ENCODE results near the gene TAF11L8.
"Not testable (repeated sequence)": the region's sequence is repeated elsewhere in the genome, so short reads cannot be mapped to it uniquely, and the experiment has no call there.

Gene TAF11L8
- total RNA-seq, result 0 reads per million in 9 experiments

DNA sequence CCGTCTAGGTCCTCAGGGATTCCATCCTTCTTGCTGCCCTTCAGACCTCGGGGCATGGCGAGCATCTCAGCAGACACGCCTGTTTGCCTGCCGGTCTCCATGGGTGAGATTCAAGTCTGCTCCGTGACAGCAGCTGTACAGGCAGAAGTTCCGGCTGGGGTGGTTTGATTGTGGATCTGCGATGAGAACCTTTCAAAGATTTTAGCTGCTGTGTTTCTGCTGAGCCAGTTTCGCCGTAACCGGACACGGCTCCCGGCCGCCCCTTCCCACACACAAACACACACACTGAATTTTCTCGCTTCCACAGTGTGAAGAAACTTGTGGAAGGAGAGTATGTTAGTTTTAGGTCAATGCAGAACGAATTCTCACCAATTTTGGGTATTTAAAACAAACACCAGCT lies at the start of gene TAF11L8:
TAF11L8 (minus strand) TSS at position 101 of the 400 bp plus-strand sequence.
- not testable (repeated sequence) for H3K4me1 Mint-ChIP-seq (ENCODE audit: low read depth in 2 of 2); DNase-seq; ATAC-seq (replicated peaks); H3K36me3 Mint-ChIP-seq (ENCODE audit: insufficient read depth); H3K27me3 Mint-ChIP-seq; H3K9me3 Mint-ChIP-seq; H3K4me3 Mint-ChIP-seq; H3K27ac Mint-ChIP-seq

DNA sequence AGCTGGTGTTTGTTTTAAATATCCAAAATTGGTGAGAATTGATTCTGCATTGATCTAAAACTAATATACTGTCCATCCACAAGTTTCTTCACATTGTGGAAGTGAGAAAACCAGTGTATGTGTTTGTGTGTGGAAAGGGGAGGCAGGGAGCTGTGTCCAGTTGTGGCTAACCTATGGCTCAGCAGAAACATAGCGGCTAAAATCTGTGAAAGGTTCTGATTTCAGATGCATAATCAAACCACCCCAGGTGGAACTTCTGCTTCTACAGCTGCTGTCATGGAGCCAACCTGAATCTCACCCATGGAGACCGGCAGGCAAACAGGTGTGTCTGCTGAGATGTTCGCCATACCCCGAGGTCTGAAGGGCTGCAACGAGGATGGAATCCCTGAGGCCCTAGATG lies 43.4 kb upstream of the TAF11L8 start, which contains the start of gene TAF11L14:
TAF11L14 (plus strand) TSS at position 301 of the 400 bp plus-strand sequence.
- H3K27ac Mint-ChIP-seq, result no peak within 1 kb of the TSS
- no peaks in the 10 kb centered on the region for H3K27me3 Mint-ChIP-seq
- ATAC-seq (replicated peaks) (no peak), DNase-seq (no peak)
- H3K4me3 Mint-ChIP-seq, result no peak within 1 kb of the TSS
- no peaks in the 10 kb centered on the region for H3K36me3 Mint-ChIP-seq (ENCODE audit: insufficient read depth)
- no peaks in the 10 kb centered on the region for H3K4me1 Mint-ChIP-seq (ENCODE audit: low read depth in 2 of 2)
- H3K9me3 Mint-ChIP-seq, result peaks cover 8% of the 10 kb centered on the region in 2 donors

DNA sequence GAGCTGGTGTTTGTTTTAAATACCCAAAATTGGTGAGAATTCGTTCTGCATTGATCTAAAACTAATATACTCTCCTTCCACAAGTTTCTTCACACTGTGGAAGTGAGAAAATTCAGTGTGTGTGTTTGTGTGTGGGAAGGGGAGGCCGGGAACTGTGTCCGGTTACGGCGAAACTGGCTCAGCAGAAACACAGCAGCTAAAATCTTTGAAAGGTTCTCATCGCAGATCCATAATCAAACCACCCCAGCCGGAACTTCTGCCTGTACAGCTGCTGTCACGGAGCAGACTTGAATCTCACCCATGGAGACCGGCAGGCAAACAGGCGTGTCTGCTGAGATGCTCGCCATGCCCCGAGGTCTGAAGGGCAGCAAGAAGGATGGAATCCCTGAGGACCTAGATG lies 41.0 kb upstream of the TAF11L8 start, which contains the start of gene TAF11L13:
TAF11L13 (plus strand) TSS at position 301 of the 400 bp plus-strand sequence.
- not testable (repeated sequence) for H3K27ac Mint-ChIP-seq; H3K36me3 Mint-ChIP-seq (ENCODE audit: insufficient read depth); H3K4me1 Mint-ChIP-seq (ENCODE audit: low read depth in 2 of 2); H3K27me3 Mint-ChIP-seq; DNase-seq; ATAC-seq (replicated peaks); H3K4me3 Mint-ChIP-seq
- H3K9me3 Mint-ChIP-seq, result peaks cover 8 to 12% of the 10 kb centered on the region in 2 donors

DNA sequence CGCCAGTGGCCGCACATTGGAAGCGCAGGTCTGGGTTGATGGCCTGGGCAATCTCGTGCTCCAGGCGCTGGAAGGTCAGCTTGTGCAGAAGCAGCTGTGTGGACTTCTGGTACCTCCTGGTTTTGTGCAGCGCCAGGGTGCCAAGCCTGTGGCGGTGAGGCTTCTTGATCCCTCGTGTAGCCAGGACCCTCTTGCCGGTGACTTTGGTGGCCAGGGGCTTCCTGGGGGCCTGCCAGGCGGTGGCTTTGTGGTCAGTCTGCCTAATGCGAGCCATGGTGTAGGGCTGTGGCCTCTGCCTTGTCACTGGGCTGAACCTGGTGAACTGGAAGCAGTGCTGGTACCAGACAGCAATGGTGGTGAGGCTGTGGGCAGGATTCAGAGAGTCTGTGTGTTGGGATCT lies 34.9 kb upstream of the TAF11L8 start:
- DNase-seq, result no peak
- Mint-ChIP-seq H3K36me3 (ENCODE audit: insufficient read depth) (no peaks in the 10 kb centered on the region), H3K4me1 (ENCODE audit: low read depth in 2 of 2) (no peaks in the 10 kb centered on the region), H3K4me3 (no peak overlapping the region), H3K27ac (no peak overlapping the region), H3K9me3 (peaks cover 4 to 14% of the 10 kb centered on the region in 2 donors), H3K27me3 (no peaks in the 10 kb centered on the region)
- no peak for ATAC-seq (replicated peaks)

DNA sequence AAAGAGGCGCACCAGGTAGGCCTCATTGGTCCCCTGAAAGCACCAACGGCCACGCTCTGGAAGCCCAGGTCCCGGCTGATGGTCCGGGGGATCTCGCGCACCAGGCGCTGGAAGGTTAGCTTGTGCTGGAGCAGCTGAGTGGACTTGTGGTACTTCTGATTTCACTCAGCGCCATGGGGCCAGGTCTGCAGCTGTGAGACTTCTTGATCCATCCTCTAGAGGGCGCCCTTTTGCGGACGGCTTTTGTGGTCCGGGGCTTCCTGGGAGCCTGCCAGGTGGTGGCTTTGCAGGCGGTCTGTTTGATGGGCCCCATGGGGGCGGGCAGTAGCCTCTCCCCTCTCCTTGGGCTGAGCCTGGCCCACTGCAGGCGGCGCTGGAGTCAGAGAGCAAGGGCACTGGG lies 29.9 kb upstream of the TAF11L8 start:
- Mint-ChIP-seq H3K27me3 (no peaks in the 10 kb centered on the region), H3K4me3 (no peak overlapping the region), H3K9me3 (peaks cover 4 to 32% of the 10 kb centered on the region in 2 donors), H3K27ac (no peak overlapping the region), H3K4me1 (ENCODE audit: low read depth in 2 of 2) (no peaks in the 10 kb centered on the region), H3K36me3 (ENCODE audit: insufficient read depth) (no peaks in the 10 kb centered on the region)
- ATAC-seq (replicated peaks), result no peak
- DNase-seq, result no peak

DNA sequence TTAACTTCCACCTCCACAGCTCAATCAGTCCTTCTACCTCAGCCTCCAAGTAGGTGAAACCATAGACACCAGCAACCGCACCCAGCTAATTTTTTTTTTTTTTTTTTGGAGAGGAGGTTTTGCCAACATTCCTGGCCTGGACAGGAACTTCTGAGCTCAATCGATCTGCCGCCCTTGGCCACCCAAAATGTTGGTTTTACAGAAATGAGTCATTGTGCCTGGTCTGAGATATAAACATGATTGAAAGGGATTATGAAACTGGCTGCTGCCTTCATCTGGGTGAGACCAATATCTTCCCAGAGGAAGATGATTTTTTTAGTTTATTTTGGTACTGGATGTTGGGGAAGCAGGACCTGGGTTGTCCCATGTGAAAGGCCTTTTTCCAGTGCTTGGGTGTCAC lies 28.6 kb upstream of the TAF11L8 start:
- Mint-ChIP-seq H3K9me3 (peaks cover 4 to 32% of the 10 kb centered on the region in 2 donors), H3K27ac (no peak overlapping the region), H3K4me3 (no peak overlapping the region), H3K4me1 (ENCODE audit: low read depth in 2 of 2) (no peaks in the 10 kb centered on the region), H3K36me3 (ENCODE audit: insufficient read depth) (no peaks in the 10 kb centered on the region), H3K27me3 (no peaks in the 10 kb centered on the region)
- DNase-seq, result no peak
- ATAC-seq (replicated peaks), result no peak

DNA sequence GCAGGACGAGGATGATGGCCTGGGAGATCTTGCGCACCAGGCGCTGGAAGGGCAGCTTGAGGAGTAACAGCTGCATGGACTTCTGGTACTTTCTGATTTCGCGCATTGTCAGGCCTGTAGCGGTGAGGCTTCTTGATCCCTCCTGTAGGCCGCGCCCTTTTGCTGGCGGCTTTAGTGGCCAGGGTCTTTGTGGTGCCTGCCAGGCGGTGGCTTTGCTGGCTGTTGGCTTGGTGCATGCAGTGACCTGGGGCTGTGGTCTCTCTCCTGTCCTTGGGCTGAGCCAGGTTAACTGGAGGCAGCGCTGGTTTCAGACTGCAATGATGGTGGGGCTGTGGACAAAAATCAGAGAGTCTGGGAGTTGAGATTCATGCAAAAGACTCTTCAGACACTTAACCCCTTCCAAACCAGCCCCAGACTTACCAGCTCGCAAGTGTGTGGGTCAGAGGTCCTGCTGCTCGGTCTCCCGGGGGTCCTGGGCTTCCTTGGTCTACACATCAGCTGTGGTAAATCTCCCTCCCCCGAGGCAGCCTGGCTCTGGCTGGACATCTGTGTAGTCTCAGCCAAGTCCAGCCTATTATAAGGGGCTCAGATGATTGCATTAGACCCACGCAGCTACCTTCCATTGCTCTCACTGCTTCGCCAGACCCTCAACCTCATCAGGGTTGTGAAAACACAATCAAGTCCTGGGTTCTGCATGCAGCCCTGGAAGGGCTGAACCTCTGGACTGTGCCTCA lies 24.3 kb upstream of the TAF11L8 start:
- H3K27ac Mint-ChIP-seq, result no peak overlapping the region
- H3K4me3 Mint-ChIP-seq, result no peak overlapping the region
- no peak for ATAC-seq (replicated peaks)
- H3K9me3 Mint-ChIP-seq, result peaks cover 10 to 25% of the 10 kb centered on the region in 2 donors
- DNase-seq, result no peak
- H3K36me3 Mint-ChIP-seq (ENCODE audit: insufficient read depth), result no peaks in the 10 kb centered on the region
- H3K27me3 Mint-ChIP-seq, result no peaks in the 10 kb centered on the region
- no peaks in the 10 kb centered on the region for H3K4me1 Mint-ChIP-seq (ENCODE audit: low read depth in 2 of 2)

DNA sequence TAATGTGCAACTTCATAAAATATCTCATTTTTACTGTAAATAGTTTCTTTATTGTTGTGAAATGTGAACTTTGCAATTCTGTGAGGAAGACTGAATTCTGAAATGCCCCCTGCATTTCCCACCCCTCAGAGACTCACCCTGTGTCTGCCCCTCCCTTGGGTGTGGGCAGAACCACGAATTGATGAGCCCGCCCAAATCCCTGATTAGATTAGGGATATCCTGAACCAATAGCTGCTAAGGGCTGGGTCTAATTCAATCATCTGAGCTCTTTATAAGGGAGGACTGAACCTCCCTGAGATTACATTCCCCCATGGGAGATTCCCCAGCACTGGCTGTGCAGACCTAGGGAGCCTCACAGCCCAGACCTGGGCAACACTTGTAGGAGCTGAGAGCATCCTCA lies 19.3 kb upstream of the TAF11L8 start, which contains the start of gene TAF11L12:
TAF11L12 (plus strand) TSS at position 301 of the 400 bp plus-strand sequence.
- peaks cover 9 to 20% of the 10 kb centered on the region in 2 donors for H3K9me3 Mint-ChIP-seq
- H3K4me1 Mint-ChIP-seq (ENCODE audit: low read depth in 2 of 2); DNase-seq; H3K36me3 Mint-ChIP-seq (ENCODE audit: insufficient read depth); H3K4me3 Mint-ChIP-seq; H3K27ac Mint-ChIP-seq; ATAC-seq (replicated peaks); H3K27me3 Mint-ChIP-seq: not testable (repeated sequence)

DNA sequence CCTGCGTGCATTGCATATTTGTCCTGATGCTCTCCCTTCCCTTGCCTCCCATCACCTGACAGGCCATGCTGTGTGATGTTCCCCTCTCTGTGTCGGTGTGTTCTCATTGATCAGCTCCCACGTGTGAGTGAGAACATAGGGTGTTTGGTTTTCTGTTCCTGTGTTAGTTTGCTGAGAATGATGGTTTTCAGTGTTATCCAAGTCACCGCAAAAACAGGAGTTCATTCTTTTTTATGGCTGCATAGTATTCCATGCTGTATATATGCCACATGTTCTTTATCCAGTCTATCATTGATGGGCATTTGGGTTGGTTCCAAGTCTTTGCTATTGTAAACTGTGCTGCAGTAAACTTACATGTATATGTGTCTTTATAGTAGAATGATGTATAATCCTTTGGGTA lies 16.7 kb upstream of the TAF11L8 start:
- H3K36me3 Mint-ChIP-seq (ENCODE audit: insufficient read depth); H3K4me1 Mint-ChIP-seq (ENCODE audit: low read depth in 2 of 2); DNase-seq; H3K4me3 Mint-ChIP-seq; H3K27me3 Mint-ChIP-seq; ATAC-seq (replicated peaks); H3K27ac Mint-ChIP-seq: not testable (repeated sequence)
- peaks cover 11 to 27% of the 10 kb centered on the region in 2 donors for H3K9me3 Mint-ChIP-seq

DNA sequence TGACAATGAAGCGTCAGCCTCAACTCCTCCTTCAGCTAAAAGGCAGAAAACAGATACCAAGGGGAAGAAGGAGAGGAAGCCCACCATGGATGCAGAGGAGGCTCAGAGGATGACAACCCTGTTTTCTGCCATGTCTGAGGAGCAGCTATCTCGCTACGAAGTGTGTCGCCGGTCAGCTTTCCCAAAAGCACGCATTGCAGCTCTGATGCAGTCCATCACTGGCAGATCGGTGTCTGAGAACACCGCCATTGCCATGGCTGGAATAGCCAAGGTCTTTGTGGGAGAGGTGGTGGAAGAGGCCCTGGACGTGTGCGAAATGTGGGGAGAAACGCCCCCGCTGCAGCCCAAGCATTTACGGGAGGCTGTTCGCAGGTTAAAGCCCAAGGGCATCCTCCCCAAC lies 14.2 kb upstream of the TAF11L8 start:
- no peak for DNase-seq
- Mint-ChIP-seq H3K27me3 (no peaks in the 10 kb centered on the region), H3K4me1 (ENCODE audit: low read depth in 2 of 2) (no peaks in the 10 kb centered on the region), H3K36me3 (ENCODE audit: insufficient read depth) (no peaks in the 10 kb centered on the region), H3K27ac (no peak overlapping the region), H3K9me3 (peaks cover 7 to 20% of the 10 kb centered on the region in 2 donors), H3K4me3 (no peak overlapping the region)
- ATAC-seq (replicated peaks), result no peak

DNA sequence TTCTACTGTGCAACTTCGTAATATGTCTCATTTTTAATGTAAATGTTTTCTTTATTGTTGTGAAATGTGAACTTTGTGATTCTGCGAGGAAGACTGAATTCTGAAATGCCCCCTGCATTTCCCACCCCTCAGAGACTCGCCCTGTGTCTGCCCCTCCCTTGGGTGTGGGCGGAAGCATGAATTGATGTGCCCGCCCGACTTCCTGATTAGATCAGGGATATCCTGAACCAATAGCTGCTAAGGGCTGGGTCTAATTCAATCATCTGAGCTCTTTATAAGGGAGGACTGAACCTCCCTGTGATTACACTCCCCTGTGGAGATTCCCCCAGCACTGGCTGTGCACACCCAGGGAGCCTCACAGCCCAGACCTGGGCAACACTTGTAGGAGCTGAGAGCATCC lies 13.1 kb upstream of the TAF11L8 start, which contains the start of gene TAF11L11:
TAF11L11 (plus strand) TSS at position 304 of the 400 bp plus-strand sequence.
- H3K4me1 Mint-ChIP-seq (ENCODE audit: low read depth in 2 of 2); DNase-seq; H3K27ac Mint-ChIP-seq; ATAC-seq (replicated peaks); H3K36me3 Mint-ChIP-seq (ENCODE audit: insufficient read depth); H3K27me3 Mint-ChIP-seq; H3K4me3 Mint-ChIP-seq: not testable (repeated sequence)
- peaks cover 7 to 20% of the 10 kb centered on the region in 2 donors for H3K9me3 Mint-ChIP-seq

DNA sequence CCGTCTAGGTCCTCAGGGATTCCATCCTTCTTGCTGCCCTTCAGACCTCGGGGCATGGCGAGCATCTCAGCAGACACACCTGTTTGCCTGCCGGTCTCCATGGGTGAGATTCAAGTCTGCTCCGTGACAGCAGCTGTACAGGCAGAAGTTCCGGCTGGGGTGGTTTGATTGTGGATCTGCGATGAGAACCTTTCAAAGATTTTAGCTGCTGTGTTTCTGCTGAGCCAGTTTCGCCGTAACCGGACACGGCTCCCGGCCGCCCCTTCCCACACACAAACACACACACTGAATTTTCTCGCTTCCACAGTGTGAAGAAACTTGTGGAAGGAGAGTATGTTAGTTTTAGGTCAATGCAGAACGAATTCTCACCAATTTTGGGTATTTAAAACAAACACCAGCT lies 7.0 kb upstream of the TAF11L8 start, which contains the start of gene TAF11L10:
TAF11L10 (minus strand) TSS at position 101 of the 400 bp plus-strand sequence.
- H3K4me3 Mint-ChIP-seq; H3K4me1 Mint-ChIP-seq (ENCODE audit: low read depth in 2 of 2); H3K27me3 Mint-ChIP-seq; H3K9me3 Mint-ChIP-seq; ATAC-seq (replicated peaks); H3K36me3 Mint-ChIP-seq (ENCODE audit: insufficient read depth); H3K27ac Mint-ChIP-seq; DNase-seq: not testable (repeated sequence)

DNA sequence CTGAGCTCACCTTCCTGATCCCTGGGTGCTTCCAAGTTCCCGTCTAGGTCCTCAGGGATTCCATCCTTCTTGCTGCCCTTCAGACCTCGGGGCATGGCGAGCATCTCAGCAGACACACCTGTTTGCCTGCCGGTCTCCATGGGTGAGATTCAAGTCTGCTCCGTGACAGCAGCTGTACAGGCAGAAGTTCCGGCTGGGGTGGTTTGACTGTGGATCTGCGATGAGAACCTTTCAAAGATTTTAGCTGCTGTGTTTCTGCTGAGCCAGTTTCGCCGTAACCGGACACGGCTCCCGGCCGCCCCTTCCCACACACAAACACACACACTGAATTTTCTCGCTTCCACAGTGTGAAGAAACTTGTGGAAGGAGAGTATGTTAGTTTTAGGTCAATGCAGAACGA lies 3.5 kb upstream of the TAF11L8 start, which contains the start of gene TAF11L9:
TAF11L9 (minus strand) TSS at position 140 of the 400 bp plus-strand sequence.
- H3K27me3 Mint-ChIP-seq; H3K27ac Mint-ChIP-seq; H3K9me3 Mint-ChIP-seq; ATAC-seq (replicated peaks); H3K4me3 Mint-ChIP-seq; H3K36me3 Mint-ChIP-seq (ENCODE audit: insufficient read depth); DNase-seq; H3K4me1 Mint-ChIP-seq (ENCODE audit: low read depth in 2 of 2): not testable (repeated sequence)

DNA sequence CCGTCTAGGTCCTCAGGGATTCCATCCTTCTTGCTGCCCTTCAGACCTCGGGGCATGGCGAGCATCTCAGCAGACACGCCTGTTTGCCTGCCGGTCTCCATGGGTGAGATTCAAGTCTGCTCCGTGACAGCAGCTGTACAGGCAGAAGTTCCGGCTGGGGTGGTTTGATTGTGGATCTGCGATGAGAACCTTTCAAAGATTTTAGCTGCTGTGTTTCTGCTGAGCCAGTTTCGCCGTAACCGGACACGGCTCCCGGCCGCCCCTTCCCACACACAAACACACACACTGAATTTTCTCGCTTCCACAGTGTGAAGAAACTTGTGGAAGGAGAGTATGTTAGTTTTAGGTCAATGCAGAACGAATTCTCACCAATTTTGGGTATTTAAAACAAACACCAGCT lies 5.1 kb downstream of the TAF11L8 start, which contains the start of gene TAF11L7:
TAF11L7 (minus strand) TSS at position 101 of the 400 bp plus-strand sequence.
- H3K4me3 Mint-ChIP-seq; H3K36me3 Mint-ChIP-seq (ENCODE audit: insufficient read depth): not testable (repeated sequence)

More for the DNA sequence above, 5.1 kb downstream of the TAF11L8 start, which contains the start of gene TAF11L7:
- H3K27ac Mint-ChIP-seq; H3K4me1 Mint-ChIP-seq (ENCODE audit: low read depth in 2 of 2); ATAC-seq (replicated peaks); H3K9me3 Mint-ChIP-seq; DNase-seq; H3K27me3 Mint-ChIP-seq: not testable (repeated sequence)

Data from effector memory CD8-positive, alpha-beta T cell (primary cell).